Right lobe of liver (tissue), 6 donors: ENCODE results near the gene FRMD4B. TPM values are rescaled to one million over a fixed set of nuclear protein-coding genes. Genes with fewer than 3 reads are reported as not detected.

Source experiments
- ATAC-seq, 4 donors: fragments of 200-7000 bp; cut with Tn5 transposase; one replicate each; pipeline ENCODE4 v1.9.1; 2020; ENCODE audit warnings: mild to moderate bottlenecking in 4 of 4, moderate library complexity in 4 of 4
- DNase-seq, 3 donors: peaks; one replicate each; pipeline ENCODE4 v3.0.0-alpha.2; 2020
- H3K27ac ChIP-seq, 3 donors: fragments of 200-600 bp; one replicate each; pipeline ENCODE4 v1.8.0; 2022
- H3K27me3 ChIP-seq, 2 donors: fragments of 200-600 bp; one replicate each; pipeline ENCODE4 v1.8.0; 2022
- H3K36me3 ChIP-seq, 4 donors: fragments of 200-600 bp; sonication (generic) in 1 of 4; one replicate each; pipeline versions ENCODE4 v1.5.1 to v1.8.0; 2017 to 2022; ENCODE audit warnings: control low read depth in 1 of 4
- H3K4me1 ChIP-seq, 4 donors: fragments of 200-600 bp; sonication (generic) in 1 of 4; one replicate each; pipeline versions ENCODE4 v1.5.1 to v1.8.0; 2017 to 2022; ENCODE audit warnings: control low read depth in 1 of 4
- H3K4me3 ChIP-seq, 3 donors: fragments of 200-600 bp; one replicate each; pipeline ENCODE4 v1.8.0; 2022
- H3K9me3 ChIP-seq, 4 donors: fragments of 200-600 bp; sonication (generic) in 1 of 4; one replicate each; pipeline versions ENCODE4 v1.5.1 to v1.8.0; 2017 to 2022; ENCODE audit warnings: control low read depth in 1 of 4
- CTCF ChIP-seq, 4 donors: fragments of 200-600 bp in 3 of 4; fragments of 450-650 bp in 1 of 4; IDR thresholded peaks; one replicate each; pipeline versions ENCODE4 v1.5.1 to v1.8.0; 2016 to 2022; ENCODE audit warnings: antibody characterized with exemption in 4 of 4, mild to moderate bottlenecking in 2 of 4
- POLR2A ChIP-seq: fragments of 450-650 bp; IDR thresholded peaks from one replicate; pipeline ENCODE4 v1.6.1; 2017; ENCODE audit warnings: antibody characterized with exemption, mild to moderate bottlenecking
- whole genome bisulfite sequencing: methylation state at CpG from one replicate; pipeline ENCODE4 v1.1.6; 2018; ENCODE audit warnings: low coverage, low lambda C conversion rate; ENCODE audit not compliant: insufficient coverage; ENCODE audit errors: missing lambda C conversion rate; 5-methylcytosine and 5-hydroxymethylcytosine counted together
- intact Hi-C, 2 donors: fragments of 100-400 bp; cut with DNase I; formaldehyde crosslinking; loops; one replicate each; pipeline versions ENCODE4 v1.11.2 to v1.14.1; 2022
- total RNA-seq, 6 experiments: library from RNA; depleted of rRNA in 2 of 6; stranded (reverse); fragments of >200 nt in 2 of 6; fragmentation: NEBNext Ultra II Directional in 3 of 6; extraction: Animal tissue kit (Norgen Biotek cat#: 25700) in 3 of 6; gene quantifications; one replicate each; pipeline versions ENCODE4 v1.1.0 to v1.2.4, GENCODE V29; 2016 to 2023
- donor health status: DM: no; HTN: yes; CAD: no.
- donor health status: DM: no; HTN: no; CAD: no.
- donor health status: DM: no; HTN: no; CAD: no.
- donor health status: DM: no; HTN: yes; CAD: no.
- donor health status: DM: no; HTN: yes; CAD: no.

Gene FRMD4B
- total RNA-seq, 6 experiments from 2014 or later, result 9.2 to 21.0 (median 12.3) TPM

GRCh38 chr3:69197922-69198530, 187.9 kb downstream of the FRMD4B start:
- TF ChIP-seq POLR2A (no peak), CTCF (IDR thresholded peaks at IDR 0.05) (no peak)
- H3K4me3 ChIP-seq, result no peak overlapping the region
- peaks cover 0 to 17% (median 2%) of the 10 kb centered on the region in 4 donors for H3K4me1 ChIP-seq
- ATAC-seq (no peak), DNase-seq (no peak)
- no peaks in the 10 kb centered on the region for H3K27me3 ChIP-seq
- no peaks in the 10 kb centered on the region for H3K9me3 ChIP-seq
- 81% methylated on average over 6 of the region's 8 CpGs for WGBS
- intact Hi-C loops, result no loop called here
- H3K27ac ChIP-seq, result peak overlapping the region in 1 of 3 donors; percentile 89
- peaks cover 0 to 48% (median 5%) of the 10 kb centered on the region in 4 donors for H3K36me3 ChIP-seq

GRCh38 chr3:69197455-69197854, 188.4 kb downstream of the FRMD4B start:
- TF ChIP-seq CTCF (IDR thresholded peaks at IDR 0.05) (no peak), POLR2A (no peak)
- H3K27me3 ChIP-seq, result no peaks in the 10 kb centered on the region
- no peaks in the 10 kb centered on the region for H3K9me3 ChIP-seq
- no peak for DNase-seq
- no peak overlapping the region for H3K4me3 ChIP-seq
- 69% methylated on average over 6 of the region's 6 CpGs for WGBS
- peaks cover 3 to 54% (median 6%) of the 10 kb centered on the region in 4 donors for H3K36me3 ChIP-seq
- peaks cover 0 to 17% (median 2%) of the 10 kb centered on the region in 4 donors for H3K4me1 ChIP-seq
- no peak overlapping the region for H3K27ac ChIP-seq
- no peak for ATAC-seq
- intact Hi-C loops, result no loop called here

GRCh38 chr3:69196876-69197275, 189.0 kb downstream of the FRMD4B start:
- intact Hi-C loops, result no loop called here
- H3K36me3 ChIP-seq, result peaks cover 5 to 60% (median 6%) of the 10 kb centered on the region in 4 donors

GRCh38 chr3:69194431-69195165, 191.3 kb downstream of the FRMD4B start:
- no peaks in the 10 kb centered on the region for H3K9me3 ChIP-seq
- peaks cover 5 to 79% (median 7%) of the 10 kb centered on the region in 4 donors for H3K36me3 ChIP-seq
- DNase-seq (no peak), ATAC-seq (no peak)
- H3K27me3 ChIP-seq, result no peaks in the 10 kb centered on the region
- WGBS, result 68% methylated on average over 6 of the region's 7 CpGs
- no peak overlapping the region for H3K27ac ChIP-seq
- intact Hi-C loops, result no loop called here
- TF ChIP-seq POLR2A, result no peak
- TF ChIP-seq CTCF (IDR thresholded peaks at IDR 0.05), result no peak
- H3K4me3 ChIP-seq, result no peak overlapping the region
- peaks cover 0 to 6% (median 0%) of the 10 kb centered on the region in 4 donors for H3K4me1 ChIP-seq

More at GRCh38 chr3:69196876-69197275, 189.0 kb downstream of the FRMD4B start:
- no peak overlapping the region for H3K4me3 ChIP-seq
- H3K27me3 ChIP-seq, result no peaks in the 10 kb centered on the region
- H3K27ac ChIP-seq, result no peak overlapping the region
- peaks cover 0 to 17% (median 2%) of the 10 kb centered on the region in 4 donors for H3K4me1 ChIP-seq
- ATAC-seq (no peak), DNase-seq (no peak)
- 82% methylated on average over 3 of the region's 3 CpGs for WGBS
- no peaks in the 10 kb centered on the region for H3K9me3 ChIP-seq
- TF ChIP-seq CTCF (IDR thresholded peaks at IDR 0.05), result no peak
- TF ChIP-seq POLR2A, result no peak
